ENCODE results near the gene FAM50B. TPM values are rescaled to one million over a fixed set of nuclear protein-coding genes. Genes with fewer than 3 reads are reported as not detected.
A peak's percentile ranks its signal among the peaks of the same experiment; 100 is the strongest.

The FAM50B gene
- total RNA-seq, 4 donors from 2014 or later, result 12.5 to 26.6 (median 17.6) TPM

GRCh38 chr6:3885262-3886036 is 36.3 kb downstream of the FAM50B start:
- no peak overlapping the region for H3K27ac ChIP-seq (replicated peaks in 1 of 4)
- H3K27me3 ChIP-seq, result no peaks in the 10 kb centered on the region
- H3K9me3 ChIP-seq, result no peaks in the 10 kb centered on the region
- TF ChIP-seq CTCF (IDR thresholded peaks at IDR 0.05) (peak in 2 of 3 experiments; percentile 25 to 37), EP300 (IDR thresholded peaks at IDR 0.05) (no peak), POLR2A (IDR thresholded peaks at IDR 0.05; ENCODE audit: low read depth) (no peak), POLR2AphosphoS5 (IDR thresholded peaks at IDR 0.05) (no peak)
- H3K4me1 ChIP-seq, result peaks cover 18 to 43% (median 25%) of the 10 kb centered on the region in 4 donors
- WGBS, result 93% methylated on average over 9 of the region's 9 CpGs
- H3K36me3 ChIP-seq, result no peaks in the 10 kb centered on the region
- no peak for DNase-seq (ENCODE audit: extremely low spot score)
- intact Hi-C loops (cut with DNase I), result loop anchor here (5.0 kb wide), 2 partner anchors 102 to 143 kb away; no protein-coding TSS in a partner anchor
- no peak overlapping the region for H3K4me3 ChIP-seq

- no peak overlapping the region for H3K4me3 ChIP-seq
- H3K36me3 ChIP-seq, result no peaks in the 10 kb centered on the region
- TF ChIP-seq EP300 (IDR thresholded peaks at IDR 0.05) (no peak), POLR2A (IDR thresholded peaks at IDR 0.05; ENCODE audit: low read depth) (no peak), CTCF (IDR thresholded peaks at IDR 0.05) (peak; percentile 46 to 59 (median 48)), POLR2AphosphoS5 (IDR thresholded peaks at IDR 0.05) (no peak)
- intact Hi-C loops (cut with DNase I), result loop anchor here (5.0 kb wide), 2 partner anchors 100 to 145 kb away; no protein-coding TSS in a partner anchor
- DNase-seq (ENCODE audit: extremely low spot score), result no peak
- H3K4me1 ChIP-seq, result peaks cover 23 to 50% (median 33%) of the 10 kb centered on the region in 4 donors
- H3K9me3 ChIP-seq, result no peaks in the 10 kb centered on the region
- no peak overlapping the region for H3K27ac ChIP-seq (replicated peaks in 1 of 4)
- H3K27me3 ChIP-seq, result no peaks in the 10 kb centered on the region
- 55% methylated on average over 9 of the region's 9 CpGs for WGBS
These were observed 38.1 kb downstream of the FAM50B start for GRCh38 chr6:3887150-3887700.

- intact Hi-C loops (cut with DNase I), result loop anchor here (5.0 kb wide), 2 partner anchors 99 to 146 kb away; no protein-coding TSS in a partner anchor
- Histone ChIP-seq H3K27ac (replicated peaks in 1 of 4) (peak overlapping the region in 1 of 4 donors; percentile 27), H3K4me3 (no peak overlapping the region), H3K4me1 (peaks cover 27 to 44% (median 37%) of the 10 kb centered on the region in 4 donors), H3K9me3 (no peaks in the 10 kb centered on the region), H3K36me3 (no peaks in the 10 kb centered on the region), H3K27me3 (no peaks in the 10 kb centered on the region)
- DNase-seq (ENCODE audit: extremely low spot score), result no peak
- TF ChIP-seq POLR2AphosphoS5 (IDR thresholded peaks at IDR 0.05) (no peak), POLR2A (IDR thresholded peaks at IDR 0.05; ENCODE audit: low read depth) (no peak), EP300 (IDR thresholded peaks at IDR 0.05) (no peak), CTCF (IDR thresholded peaks at IDR 0.05) (no peak)
- WGBS, result 74% methylated on average over 15 of the region's 15 CpGs
These were observed 39.2 kb downstream of the FAM50B start for GRCh38 chr6:3888153-3888957.

- intact Hi-C loops (cut with DNase I), result no loop called here
- no peak for DNase-seq (ENCODE audit: extremely low spot score)
- no peak overlapping the region for H3K4me3 ChIP-seq
- H3K27me3 ChIP-seq, result no peaks in the 10 kb centered on the region
- 87% methylated on average over 9 of the region's 9 CpGs for WGBS
- peaks cover 17 to 30% (median 25%) of the 10 kb centered on the region in 4 donors for H3K4me1 ChIP-seq
- no peaks in the 10 kb centered on the region for H3K9me3 ChIP-seq
- H3K27ac ChIP-seq (replicated peaks in 1 of 4), result no peak overlapping the region
- no peaks in the 10 kb centered on the region for H3K36me3 ChIP-seq
- TF ChIP-seq EP300 (IDR thresholded peaks at IDR 0.05) (no peak), POLR2A (IDR thresholded peaks at IDR 0.05; ENCODE audit: low read depth) (no peak), POLR2AphosphoS5 (IDR thresholded peaks at IDR 0.05) (no peak), CTCF (IDR thresholded peaks at IDR 0.05) (no peak)
These were observed 40.9 kb downstream of the FAM50B start for GRCh38 chr6:3890047-3890446.
